ENCODE measurements around the gene CCDC182.

The CCDC182 gene

GRCh38 chr17:57758654-57759053 lies 13.6 kb upstream of the CCDC182 start:
- no peak for DNase-seq (ENCODE audit: low read depth, low spot score)
- no peak overlapping the region for H3K27ac ChIP-seq

GRCh38 chr17:57757735-57758134 lies 12.6 kb upstream of the CCDC182 start:
- DNase-seq (ENCODE audit: low read depth, low spot score), result no peak
- H3K27ac ChIP-seq, result no peak overlapping the region

GRCh38 chr17:57756951-57757350 lies 11.9 kb upstream of the CCDC182 start:
- no peak for DNase-seq (ENCODE audit: low read depth, low spot score)
- H3K27ac ChIP-seq, result no peak overlapping the region

- no peak overlapping the region for H3K27ac ChIP-seq
- DNase-seq (ENCODE audit: low read depth, low spot score), result no peak
Observed at GRCh38 chr17:57755480-57756070, 10.5 kb upstream of the CCDC182 start.

GRCh38 chr17:57752031-57752905 lies 7.2 kb upstream of the CCDC182 start:
- DNase-seq (ENCODE audit: low read depth, low spot score), result no peak
- no peak overlapping the region for H3K27ac ChIP-seq

- no peak overlapping the region for H3K27ac ChIP-seq
- no peak for DNase-seq (ENCODE audit: low read depth, low spot score)
Observed at GRCh38 chr17:57751348-57751971, 6.4 kb upstream of the CCDC182 start.

- H3K27ac ChIP-seq, result no peak overlapping the region
- DNase-seq (ENCODE audit: low read depth, low spot score), result no peak
Observed at GRCh38 chr17:57750895-57751294, 5.8 kb upstream of the CCDC182 start.

GRCh38 chr17:57750109-57750871 lies 5.2 kb upstream of the CCDC182 start:
- DNase-seq (ENCODE audit: low read depth, low spot score), result no peak
- H3K27ac ChIP-seq, result no peak overlapping the region

GRCh38 chr17:57749701-57750100 lies 4.6 kb upstream of the CCDC182 start:
- DNase-seq (ENCODE audit: low read depth, low spot score), result no peak
- no peak overlapping the region for H3K27ac ChIP-seq

- no peak for DNase-seq (ENCODE audit: low read depth, low spot score)
- H3K27ac ChIP-seq, result no peak overlapping the region
Observed at GRCh38 chr17:57747221-57748017, 2.3 kb upstream of the CCDC182 start.

GRCh38 chr17:57746221-57746620 lies 1.1 kb upstream of the CCDC182 start:
- H3K27ac ChIP-seq, result no peak overlapping the region
- DNase-seq (ENCODE audit: low read depth, low spot score), result no peak

- no peak overlapping the region for H3K27ac ChIP-seq
- no peak for DNase-seq (ENCODE audit: low read depth, low spot score)
Observed at GRCh38 chr17:57744195-57745170, 616 bp downstream of the CCDC182 start.

GRCh38 chr17:57740235-57740528 lies 4.9 kb downstream of the CCDC182 start:
- no peak overlapping the region for H3K27ac ChIP-seq
- DNase-seq (ENCODE audit: low read depth, low spot score), result no peak

GRCh38 chr17:57739402-57740234 lies 5.5 kb downstream of the CCDC182 start:
- no peak for DNase-seq (ENCODE audit: low read depth, low spot score)
- no peak overlapping the region for H3K27ac ChIP-seq

GRCh38 chr17:57737450-57737849 lies 7.6 kb downstream of the CCDC182 start:
- no peak for DNase-seq (ENCODE audit: low read depth, low spot score)
- no peak overlapping the region for H3K27ac ChIP-seq

- DNase-seq (ENCODE audit: low read depth, low spot score), result no peak
- H3K27ac ChIP-seq, result no peak overlapping the region
Observed at GRCh38 chr17:57735707-57736106, 9.4 kb downstream of the CCDC182 start.

- no peak for DNase-seq (ENCODE audit: low read depth, low spot score)
Observed at GRCh38 chr17:57735230-57735629, 9.9 kb downstream of the CCDC182 start.

GRCh38 chr17:57733085-57733484 lies 12.0 kb downstream of the CCDC182 start:
- no peak for DNase-seq (ENCODE audit: low read depth, low spot score)
- no peak overlapping the region for H3K27ac ChIP-seq

More at GRCh38 chr17:57735230-57735629, 9.9 kb downstream of the CCDC182 start:
- no peak overlapping the region for H3K27ac ChIP-seq
